ENCODE measurements around the gene NEK6. TPM values are rescaled to one million over a fixed set of nuclear protein-coding genes. Genes with fewer than 3 reads are reported as not detected.

The NEK6 gene
- total and polyA plus RNA-seq, 9 of the 15 experiments (the other 6 are each of a cell fraction or from before 2014, with no cell fraction given): 3.1 to 19.0 (median 8.4) TPM

GRCh38 chr9:124330011-124330697, 72.4 kb downstream of the NEK6 start:
- POLR2A ChIA-PET: interaction anchor here (0.6 kb wide), 1 partner anchor 10 kb away, joined by 4 read pairs; no protein-coding TSS in a partner anchor
- H3K36me3 ChIP-seq (ENCODE audit: control insufficient read depth, insufficient read depth, low read length): no peaks in the 10 kb centered on the region; the same call in 2 of the 3 replicates
- H3K9me3 ChIP-seq (replicated peaks; ENCODE audit: control insufficient read depth, insufficient read depth, low read depth, low read length): no peaks in the 10 kb centered on the region
- TF ChIP-seq RFX5 (IDR thresholded peaks at IDR 0.05; ENCODE audit: low read depth, low read length) (no peak), ZNF395 (CRISPR knock-in tag; IDR thresholded peaks at IDR 0.05) (no peak), GTF2A2 (tag; IDR thresholded peaks at IDR 0.05) (no peak), RBBP5 (IDR thresholded peaks at IDR 0.05; ENCODE audit: borderline replicate concordance, insufficient read depth, low read length, poor library complexity, severe bottlenecking) (no peak), PURB (CRISPR knock-in tag; IDR thresholded peaks at IDR 0.05; ENCODE audit: low read depth) (no peak), KLF10 (CRISPR knock-in tag; IDR thresholded peaks at IDR 0.05) (no peak), ARID4B (CRISPR knock-in tag; IDR thresholded peaks at IDR 0.05) (no peak), SMARCC2 (IDR thresholded peaks at IDR 0.05; ENCODE audit: low read depth) (no peak), HDAC6 (IDR thresholded peaks at IDR 0.05; ENCODE audit: low read depth, low read length) (no peak), RAD21 (CRISPR knock-in tag; conservative IDR thresholded peaks at IDR 0.05 in 1 of 2, IDR thresholded peaks at IDR 0.05 in 1 of 2) (no peak), ZNF134 (CRISPR knock-in tag; conservative IDR thresholded peaks at IDR 0.05) (no peak)
- H3K79me2 ChIP-seq (ENCODE audit: control insufficient read depth, insufficient read depth, low read length): no peaks in the 10 kb centered on the region
- in situ Hi-C loops (cut with MboI): no loop called here
- no peaks in the 10 kb centered on the region for H3K27me3 ChIP-seq (ENCODE audit: control insufficient read depth in 2 of 2, insufficient read depth in 2 of 2, low read length in 2 of 2)
- H3K9ac ChIP-seq (ENCODE audit: insufficient read depth in 1 of 2, low read depth in 2 of 2, low read length in 2 of 2): 0 out of 4 replicates have a peak overlapping the region, but pooled peaks of 1 of the 2 experiments have one; percentile 35
- H3K4me2 ChIP-seq (ENCODE audit: insufficient read depth, low read length): no peak overlapping the region
- H3K27ac ChIP-seq (ENCODE audit: extremely low read depth, low read depth, low read length): no peak overlapping the region
- ATAC-seq (no peak), DNase-seq (ENCODE audit: extremely low read depth in 1 of 4, low spot score in 3 of 4) (no peak), FAIRE-seq (no peak)
- no TSS peak for BruUV-seq (replicated peaks)
- CTCF ChIA-PET (ENCODE audit: low intra/inter-chr PET ratio): no interaction called here
- H3K4me1 ChIP-seq (replicated peaks in 1 of 2; ENCODE audit: control insufficient read depth in 2 of 2, insufficient read depth in 2 of 2, low read length in 2 of 2): peaks cover 0 to 5% of the 10 kb centered on the region in 2 experiments; a peak in 2 of 5 replicates
- intact Hi-C loops (cut with micrococcal nuclease): no loop called here
- WGBS (ENCODE audit: insufficient coverage, low coverage, missing lambda C conversion rate): 70% methylated on average over 28 of the region's 29 CpGs
- H4K20me1 ChIP-seq (replicated peaks; ENCODE audit: control insufficient read depth, insufficient read depth, low read length): no peaks in the 10 kb centered on the region
- H2AFZ ChIP-seq (ENCODE audit: low read depth, low read length): no peak overlapping the region
- H3K9me1 ChIP-seq (ENCODE audit: control insufficient read depth, insufficient read depth, low read length): no peaks in the 10 kb centered on the region
- no peak overlapping the region for H3K4me3 ChIP-seq

All from K562 (cell line).